B cell (primary cell): Measurements from ENCODE around the gene IL36G. TPM values are rescaled to one million over a fixed set of nuclear protein-coding genes. Genes with fewer than 3 reads are reported as not detected.

Source experiments
- ATAC-seq: fragments of 200-7000 bp; cut with Tn5 transposase; one replicate; pipeline ENCODE4 v1.10.0; 2021; ENCODE audit warnings: low read depth, mild to moderate bottlenecking, moderate number of reproducible peaks, moderate library complexity
- CTCF ChIA-PET: fragments of 350-600 bp; sonication (Branson Sonifier 250); formaldehyde crosslinking; loops from one replicate; lab custom pipeline; 2021; ENCODE audit warnings: antibody characterized with exemption, inconsistent platforms; lab: Charles Lee
- POLR2A ChIA-PET: fragments of 350-600 bp; sonication (Branson Sonifier 250); formaldehyde crosslinking; loops from one replicate; lab custom pipeline; 2021; ENCODE audit warnings: antibody characterized with exemption; lab: Charles Lee
- DNase-seq: peaks from one replicate; pipeline ENCODE4 v3.0.0; 2013
- H2AFZ ChIP-seq: 2 replicates; pipeline ENCODE4 v1.6.1; 2012; ENCODE audit warnings: mild to moderate bottlenecking, low read depth, low read length; ENCODE audit not compliant: insufficient read depth, poor library complexity, severe bottlenecking
- H3K27ac ChIP-seq, 2 donors: 1 replicate in 1 of 2; 2 replicates in 1 of 2; pipeline ENCODE4 v1.5.1; 2012 to 2013; ENCODE audit warnings: low read length in 2 of 2, mild to moderate bottlenecking in 2 of 2, moderate library complexity in 1 of 2
- H3K27me3 ChIP-seq, 4 experiments: fragments of 200-600 bp in 1 of 4; sonication (generic) in 1 of 4; replicated peaks in 1 of 4; 1 replicate in 2 of 4; 2 replicates in 2 of 4; pipeline versions ENCODE4 v1.6.1 to v1.7.0; 2013 to 2016; ENCODE audit warnings: low read length in 3 of 4, mild to moderate bottlenecking in 2 of 4, mixed read lengths in 1 of 4, moderate library complexity in 1 of 4; ENCODE audit not compliant: insufficient read depth in 4 of 4, control insufficient read depth in 3 of 4; ENCODE audit errors: control extremely low read depth in 1 of 4
- H3K36me3 ChIP-seq, 2 experiments: replicated peaks in 1 of 2; 1 replicate in 1 of 2; 2 replicates in 1 of 2; pipeline versions ENCODE4 v1.6.1 to v1.7.1; 2013; ENCODE audit warnings: low read length in 1 of 2; ENCODE audit not compliant: insufficient read depth in 2 of 2, control insufficient read depth in 1 of 2; ENCODE audit errors: control extremely low read depth in 1 of 2, extremely low read depth in 1 of 2
- H3K4me1 ChIP-seq, 2 donors: fragments of 200-600 bp in 1 of 2; sonication (generic) in 1 of 2; 1 replicate in 1 of 2; 2 replicates in 1 of 2; pipeline versions ENCODE4 v1.5.1 to v1.6.1; 2013 to 2017; ENCODE audit warnings: low read length in 2 of 2; ENCODE audit not compliant: control insufficient read depth in 2 of 2, insufficient read depth in 2 of 2
- H3K4me2 ChIP-seq: replicated peaks from 2 replicates; pipeline ENCODE3; 2012; ENCODE audit warnings: mild to moderate bottlenecking, low read depth, low read length; ENCODE audit not compliant: poor library complexity, severe bottlenecking
- H3K4me3 ChIP-seq, 5 experiments: fragments of 200-600 bp in 1 of 5; sonication (generic) in 1 of 5; 1 replicate in 3 of 5; 2 replicates in 2 of 5; pipeline versions ENCODE4 v1.5.1 to v1.7.0; 2011 to 2016; ENCODE audit warnings: low read length in 4 of 5, mild to moderate bottlenecking in 4 of 5, low read depth in 2 of 5, control low read depth in 1 of 5, moderate library complexity in 1 of 5; ENCODE audit not compliant: insufficient read depth in 1 of 5; ENCODE audit errors: control extremely low read depth in 1 of 5, extremely low read depth in 1 of 5
- H3K79me2 ChIP-seq: fragments of 200-600 bp; sonication (generic); one replicate; pipeline ENCODE4 v1.6.0; 2016; ENCODE audit warnings: low read length; ENCODE audit not compliant: control insufficient read depth, insufficient read depth
- H3K9ac ChIP-seq: fragments of 200-600 bp; sonication (generic); 2 replicates; pipeline ENCODE4 v1.6.1; 2017; ENCODE audit warnings: mild to moderate bottlenecking, low read length, moderate library complexity
- H3K9me3 ChIP-seq, 3 donors: one replicate each; pipeline versions ENCODE4 v1.6.1 to v1.7.1; 2013; ENCODE audit warnings: low read length in 2 of 3; ENCODE audit not compliant: control insufficient read depth in 2 of 3, insufficient read depth in 1 of 3; ENCODE audit errors: control extremely low read depth in 1 of 3
- H4K20me1 ChIP-seq: 2 replicates; pipeline ENCODE4 v1.6.0; 2012; ENCODE audit warnings: mild to moderate bottlenecking, low read length; ENCODE audit not compliant: insufficient read depth, control insufficient read depth, poor library complexity, severe bottlenecking
- H3K27ac Mint-ChIP-seq: one replicate; pipeline ENCODE4 v1.8.0; 2021; ENCODE audit warnings: mixed read lengths
- H3K27me3 Mint-ChIP-seq: one replicate; pipeline ENCODE4 v1.8.0; 2021; ENCODE audit warnings: mixed read lengths
- H3K4me1 Mint-ChIP-seq: one replicate; pipeline ENCODE4 v1.8.0; 2021; ENCODE audit warnings: mixed read lengths
- H3K4me3 Mint-ChIP-seq: one replicate; pipeline ENCODE4 v1.8.0; 2021; ENCODE audit warnings: mixed read lengths
- H3K9me3 Mint-ChIP-seq: one replicate; pipeline ENCODE4 v1.8.0; 2022; ENCODE audit warnings: mixed read lengths; ENCODE audit not compliant: insufficient read depth
- EZH2 ChIP-seq: IDR thresholded peaks from 2 replicates; pipeline ENCODE4 v1.6.1; 2012; ENCODE audit warnings: borderline replicate concordance, low read depth, mild to moderate bottlenecking, moderate library complexity, low read length; ENCODE audit not compliant: insufficient read depth, poor library complexity, severe bottlenecking
- WGBS: methylation state at CpG from one replicate; pipeline ENCODE4 v1.1.5; 2013; ENCODE audit warnings: missing lambda C conversion rate; ENCODE audit not compliant: insufficient coverage; 5-methylcytosine and 5-hydroxymethylcytosine counted together
- intact Hi-C: fragments of 100-400 bp; cut with micrococcal nuclease; formaldehyde crosslinking; loops from one replicate; pipeline ENCODE4 v1.10.0; 2022
- polyA plus RNA-seq: library from polyadenylated mRNA; depleted of rRNA; stranded (reverse); fragments of >200 nt; gene quantifications from 2 replicates; pipeline ENCODE4 v1.2.3, GENCODE V29; 2012
- total RNA-seq, 2 donors: library from RNA; stranded (reverse); fragments of 120-200 nt in 1 of 2; gene quantifications; 1 replicate in 1 of 2; 2 replicates in 1 of 2; pipeline versions ENCODE4 v1.2.3 to v1.2.4, GENCODE V29; 2013 to 2022
- TF ChIP-seq, protein P1 (sequence below): fragments of 200-600 bp; IDR thresholded peaks from one replicate; pipeline ENCODE4 v1.8.0; 2022; ENCODE audit warnings: antibody characterized with exemption, mild to moderate bottlenecking

The IL36G gene
- total and polyA plus RNA-seq, 2 donors (not counting 1 experiment from before 2014, with no cell fraction given) = not detected

DNA sequence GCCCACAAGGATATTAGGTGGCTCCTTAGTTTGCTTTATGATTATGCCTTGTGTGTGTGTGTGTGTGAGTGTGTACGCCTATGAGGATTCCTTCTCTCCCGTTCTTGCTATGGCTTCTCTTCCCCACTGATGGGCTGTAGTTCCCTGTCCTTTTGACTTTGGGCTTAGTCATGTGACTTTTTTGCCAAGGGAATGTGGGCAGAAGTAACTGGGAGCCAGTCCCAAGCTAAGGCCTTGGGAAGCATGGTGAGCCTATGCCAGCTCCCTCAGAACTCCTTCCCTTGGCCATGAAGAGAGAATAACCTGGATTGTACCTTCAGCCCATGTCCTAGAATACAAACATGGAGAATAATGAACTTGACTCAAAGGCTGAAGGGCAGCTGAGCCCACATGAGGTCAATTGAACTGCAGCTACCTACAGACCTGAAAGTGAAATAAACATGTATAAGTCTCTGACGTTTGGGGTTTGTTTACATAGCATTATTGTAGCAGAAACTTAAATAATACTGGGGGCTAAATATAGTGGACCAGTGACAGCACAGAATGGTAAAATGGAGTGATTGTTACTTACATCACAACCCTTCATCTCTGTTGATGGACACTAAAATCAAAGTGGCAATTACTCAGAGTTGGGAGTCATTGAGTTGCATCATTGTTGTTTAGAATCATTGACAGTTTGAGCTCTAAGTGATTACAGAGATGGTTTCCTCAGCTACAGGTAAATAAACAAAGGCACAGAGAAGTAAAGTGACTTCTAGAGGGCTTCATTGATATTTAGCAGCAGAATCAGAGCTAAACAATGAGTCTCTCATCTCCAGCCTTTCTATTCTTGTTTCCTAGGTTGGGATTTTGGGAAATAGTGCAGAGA is 15.3 kb upstream of the IL36G start:
- DNase-seq = no peak
- Histone ChIP-seq H3K4me1 (no peaks in the 10 kb centered on the region), H3K4me3 (no peak overlapping the region), H3K9ac (no peak overlapping the region), H3K4me2 (no peak overlapping the region), H3K27ac (no peak overlapping the region), H3K27me3 (peaks cover 0 to 12% (median 0%) of the 10 kb centered on the region in 4 experiments), H3K36me3 (no peaks in the 10 kb centered on the region), H3K79me2 (no peaks in the 10 kb centered on the region), H2AFZ (no peak overlapping the region), H3K9me3 (no peaks in the 10 kb centered on the region), H4K20me1 (no peaks in the 10 kb centered on the region)
- POLR2A ChIA-PET = no interaction called here
- Mint-ChIP-seq H3K27me3 (peaks cover 3% of the 10 kb centered on the region), H3K4me3 (no peak overlapping the region), H3K4me1 (no peaks in the 10 kb centered on the region), H3K27ac (no peak overlapping the region), H3K9me3 (no peaks in the 10 kb centered on the region)
- intact Hi-C loops = no loop called here
- no peak for TF ChIP-seq EZH2
- TF ChIP-seq, protein P1, sequence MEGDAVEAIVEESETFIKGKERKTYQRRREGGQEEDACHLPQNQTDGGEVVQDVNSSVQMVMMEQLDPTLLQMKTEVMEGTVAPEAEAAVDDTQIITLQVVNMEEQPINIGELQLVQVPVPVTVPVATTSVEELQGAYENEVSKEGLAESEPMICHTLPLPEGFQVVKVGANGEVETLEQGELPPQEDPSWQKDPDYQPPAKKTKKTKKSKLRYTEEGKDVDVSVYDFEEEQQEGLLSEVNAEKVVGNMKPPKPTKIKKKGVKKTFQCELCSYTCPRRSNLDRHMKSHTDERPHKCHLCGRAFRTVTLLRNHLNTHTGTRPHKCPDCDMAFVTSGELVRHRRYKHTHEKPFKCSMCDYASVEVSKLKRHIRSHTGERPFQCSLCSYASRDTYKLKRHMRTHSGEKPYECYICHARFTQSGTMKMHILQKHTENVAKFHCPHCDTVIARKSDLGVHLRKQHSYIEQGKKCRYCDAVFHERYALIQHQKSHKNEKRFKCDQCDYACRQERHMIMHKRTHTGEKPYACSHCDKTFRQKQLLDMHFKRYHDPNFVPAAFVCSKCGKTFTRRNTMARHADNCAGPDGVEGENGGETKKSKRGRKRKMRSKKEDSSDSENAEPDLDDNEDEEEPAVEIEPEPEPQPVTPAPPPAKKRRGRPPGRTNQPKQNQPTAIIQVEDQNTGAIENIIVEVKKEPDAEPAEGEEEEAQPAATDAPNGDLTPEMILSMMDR = no peak
- CTCF ChIA-PET = no interaction called here
- no peak for ATAC-seq
- 94% methylated on average over 2 of the region's 3 CpGs for WGBS

DNA sequence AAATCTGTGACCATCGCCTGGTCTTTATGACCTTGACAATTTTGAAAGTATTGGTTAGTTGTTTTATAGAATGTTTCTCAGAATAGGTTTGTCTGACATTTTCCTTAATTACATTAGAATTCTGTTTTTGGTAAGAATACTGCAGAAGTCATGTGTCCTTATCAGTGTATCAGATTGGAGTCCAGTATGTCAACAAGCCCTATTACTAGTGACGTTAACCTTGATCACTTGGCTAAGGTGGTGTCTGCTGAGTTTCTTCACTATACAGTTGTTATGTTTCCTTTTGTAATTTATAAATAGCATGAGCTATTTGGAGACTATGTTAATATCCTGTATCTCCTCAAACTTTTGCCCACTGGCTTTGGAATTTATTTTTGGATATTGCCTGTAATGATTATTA is 10.8 kb upstream of the IL36G start:
- Histone ChIP-seq H3K9ac (no peak overlapping the region), H2AFZ (no peak overlapping the region), H3K4me1 (no peaks in the 10 kb centered on the region), H3K4me3 (no peak overlapping the region), H3K79me2 (no peaks in the 10 kb centered on the region), H3K4me2 (no peak overlapping the region), H3K27ac (no peak overlapping the region), H4K20me1 (no peaks in the 10 kb centered on the region), H3K27me3 (peaks cover 0 to 2% (median 0%) of the 10 kb centered on the region in 4 experiments), H3K9me3 (no peaks in the 10 kb centered on the region), H3K36me3 (no peaks in the 10 kb centered on the region)
- ChIA-PET CTCF (interaction anchor here (1.0 to 1.3 kb wide), 2 partner anchors 8 to 12 kb away, joined by 4 read pairs; no protein-coding TSS in a partner anchor), POLR2A (no interaction called here)
- Mint-ChIP-seq H3K4me1 (no peaks in the 10 kb centered on the region), H3K27me3 (peaks cover 19% of the 10 kb centered on the region), H3K9me3 (no peaks in the 10 kb centered on the region), H3K4me3 (no peak overlapping the region), H3K27ac (no peak overlapping the region)
- DNase-seq (no peak), ATAC-seq (no peak)
- intact Hi-C loops = no loop called here
- TF ChIP-seq, protein P1 = no peak
- TF ChIP-seq EZH2 = no peak
- WGBS = no CpG with 5 or more reads among the region's 2 CpGs
